ENCODE measurements around the gene ZDHHC14. TPM values are rescaled to one million over a fixed set of nuclear protein-coding genes. Genes with fewer than 3 reads are reported as not detected.
"Not testable (repeated sequence)": the region's sequence is repeated elsewhere in the genome, so short reads cannot be mapped to it uniquely, and the experiment has no call there.

ZDHHC14 gene
- total RNA-seq, 2 donors from 2014 or later: 8.8 to 11.6 TPM

GRCh38 chr6:157457787-157458186, 76.8 kb downstream of the ZDHHC14 start:
- ATAC-seq (no peak), DNase-seq (no peak)
- intact Hi-C loops (cut with DNase I, micrococcal nuclease): no loop called here

GRCh38 chr6:157459327-157459726, 78.3 kb downstream of the ZDHHC14 start:
- DNase-seq (no peak), ATAC-seq (no peak)
- intact Hi-C loops (cut with DNase I, micrococcal nuclease): no loop called here

GRCh38 chr6:157460182-157460999, 79.4 kb downstream of the ZDHHC14 start:
- ATAC-seq: no peak
- no peak for DNase-seq
- intact Hi-C loops (cut with DNase I, micrococcal nuclease): no loop called here

DNA sequence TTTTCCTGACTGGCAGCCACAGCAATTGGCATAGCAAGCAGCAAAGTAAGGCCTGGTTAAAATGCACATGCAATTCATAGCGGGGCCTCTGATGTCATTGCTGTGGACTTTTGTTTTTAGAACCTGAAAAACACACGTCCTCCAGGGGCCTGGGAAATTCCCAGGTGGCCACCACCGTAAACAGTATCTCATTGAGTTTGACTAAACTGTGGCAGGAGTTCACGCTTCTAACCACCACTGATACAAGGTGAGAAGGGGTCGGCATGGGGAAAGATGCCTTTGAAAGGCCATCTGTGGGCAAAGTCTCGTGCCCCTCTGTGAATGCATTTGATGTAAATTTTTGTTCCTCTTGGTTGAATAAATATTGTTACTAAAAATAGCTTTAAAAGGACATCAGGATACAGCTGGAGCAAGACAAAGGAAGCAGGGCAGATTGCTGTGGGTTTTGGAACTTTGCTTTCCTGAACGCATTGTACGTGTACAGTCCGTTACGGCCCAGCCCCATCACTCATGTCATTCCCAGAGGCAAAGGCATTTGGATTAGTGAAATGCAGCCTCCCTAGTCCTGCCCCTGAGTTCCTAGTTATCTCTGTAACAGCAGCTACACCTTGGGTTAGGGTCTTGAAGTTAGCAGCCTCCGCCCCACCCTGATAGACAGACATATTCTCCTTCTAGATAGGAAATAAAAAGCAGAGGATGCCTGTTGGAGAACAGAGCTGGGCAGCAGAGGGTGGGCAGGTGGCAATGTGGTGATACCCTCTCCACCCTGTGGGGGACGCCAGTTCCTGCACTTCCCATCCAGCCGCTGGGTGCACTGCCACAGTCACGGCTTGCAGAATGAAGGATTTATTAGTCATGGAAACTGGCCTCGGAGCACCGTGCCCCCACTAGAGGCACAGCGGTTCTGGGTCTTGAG, 80.3 kb downstream of the ZDHHC14 start:
- ATAC-seq: no peak
- no peak for DNase-seq
- intact Hi-C loops (cut with DNase I, micrococcal nuclease): no loop called here

- ATAC-seq: no peak
- no peak for DNase-seq
- intact Hi-C loops (cut with DNase I, micrococcal nuclease): no loop called here
These were observed 82.2 kb downstream of the ZDHHC14 start for GRCh38 chr6:157462956-157463742.

- DNase-seq; ATAC-seq; intact Hi-C loops (cut with DNase I, micrococcal nuclease): not testable (repeated sequence)
These were observed 82.7 kb downstream of the ZDHHC14 start for GRCh38 chr6:157463743-157464135.

DNA sequence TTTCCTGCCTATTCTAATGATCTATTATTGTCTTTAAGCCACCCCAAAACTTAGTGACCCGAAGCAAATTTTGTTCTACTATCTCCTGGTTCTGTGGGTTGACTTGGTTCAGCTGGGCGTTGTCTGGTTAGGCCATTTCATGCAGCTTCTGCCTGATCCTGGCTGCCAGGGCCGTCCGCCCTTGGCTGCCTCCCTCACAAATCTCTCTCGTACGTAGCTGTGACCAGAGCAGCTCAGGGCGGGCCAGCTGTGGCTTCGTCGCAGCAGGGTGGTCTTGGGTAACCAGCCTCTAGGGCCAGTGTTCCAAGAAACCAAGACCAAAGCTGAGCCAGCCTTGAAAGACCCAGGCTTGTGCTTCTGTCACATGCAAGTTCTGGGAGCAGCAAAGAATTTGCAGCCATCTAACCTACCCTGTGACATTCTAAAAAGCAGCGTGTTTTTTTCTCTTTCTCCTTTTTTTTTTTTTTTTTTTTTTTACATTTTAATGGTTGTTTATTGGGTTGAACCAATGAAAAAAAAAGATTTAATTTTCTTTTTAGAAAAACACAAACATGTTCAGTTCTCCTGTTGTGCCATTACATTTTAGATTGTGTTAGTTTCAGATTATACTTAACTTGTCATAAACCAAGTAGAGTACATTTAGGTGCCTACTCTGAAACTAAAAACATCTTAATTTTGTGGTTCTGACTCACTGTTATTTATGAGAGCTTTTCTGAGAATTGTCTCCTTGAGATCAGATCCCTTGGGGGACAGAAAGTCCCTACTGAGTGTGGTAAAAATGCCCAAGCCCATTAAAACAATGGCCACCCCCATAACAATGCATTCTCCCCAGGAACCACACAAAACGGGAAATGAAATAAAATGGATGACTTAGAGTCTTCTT, 83.9 kb downstream of the ZDHHC14 start:
- DNase-seq (no peak), ATAC-seq (no peak)
- intact Hi-C loops (cut with DNase I, micrococcal nuclease): no loop called here

GRCh38 chr6:157466342-157466648, 85.3 kb downstream of the ZDHHC14 start:
- DNase-seq: no peak
- intact Hi-C loops (cut with DNase I, micrococcal nuclease): no loop called here
- no peak for ATAC-seq

DNA sequence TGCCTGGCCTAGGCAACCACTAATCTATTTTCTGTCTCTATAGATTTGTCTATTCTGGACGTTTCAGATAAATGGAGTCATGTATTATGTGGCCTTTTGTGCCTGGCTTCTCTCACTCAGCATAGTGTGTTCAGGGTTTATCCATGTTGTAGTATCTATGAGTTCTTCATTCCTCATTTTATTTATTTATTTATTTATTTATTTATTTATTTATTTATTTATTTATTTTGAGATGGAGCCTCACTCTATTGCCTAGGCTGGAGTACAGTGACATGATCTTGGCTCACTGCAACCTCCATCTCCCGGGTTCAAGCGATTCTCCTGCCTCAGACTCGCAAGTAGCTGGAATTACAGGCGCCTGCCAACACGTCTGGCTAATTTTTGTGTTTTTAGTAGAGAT, 86.3 kb downstream of the ZDHHC14 start:
- DNase-seq; ATAC-seq; intact Hi-C loops (cut with DNase I, micrococcal nuclease): not testable (repeated sequence)

DNA sequence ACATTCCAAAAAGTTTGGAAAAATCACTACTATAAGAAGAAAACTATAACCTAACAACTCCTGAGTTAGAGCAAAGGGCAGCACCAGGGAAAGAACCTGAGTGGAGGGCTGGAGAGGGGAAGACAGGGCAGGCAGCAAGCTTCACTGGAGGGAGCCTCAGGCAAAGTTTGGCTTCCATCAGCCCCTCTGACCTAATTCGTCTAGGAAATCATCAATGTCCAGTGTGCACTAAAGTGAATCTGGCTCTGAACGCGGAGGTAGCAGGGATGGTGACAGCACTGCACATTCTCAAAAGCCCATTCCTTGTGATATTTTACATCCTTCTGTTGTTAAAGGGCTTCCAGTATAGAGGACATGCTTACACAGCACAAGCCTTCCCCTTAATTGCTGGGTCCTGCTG, 87.1 kb downstream of the ZDHHC14 start:
- intact Hi-C loops (cut with DNase I, micrococcal nuclease): no loop called here
- DNase-seq: no peak
- no peak for ATAC-seq

GRCh38 chr6:157468574-157468973, 87.6 kb downstream of the ZDHHC14 start:
- ATAC-seq (no peak), DNase-seq (no peak)
- intact Hi-C loops (cut with DNase I, micrococcal nuclease): no loop called here

- DNase-seq (no peak), ATAC-seq (no peak)
- intact Hi-C loops (cut with DNase I, micrococcal nuclease): no loop called here
These were observed 88.4 kb downstream of the ZDHHC14 start for GRCh38 chr6:157469378-157469777.

DNA sequence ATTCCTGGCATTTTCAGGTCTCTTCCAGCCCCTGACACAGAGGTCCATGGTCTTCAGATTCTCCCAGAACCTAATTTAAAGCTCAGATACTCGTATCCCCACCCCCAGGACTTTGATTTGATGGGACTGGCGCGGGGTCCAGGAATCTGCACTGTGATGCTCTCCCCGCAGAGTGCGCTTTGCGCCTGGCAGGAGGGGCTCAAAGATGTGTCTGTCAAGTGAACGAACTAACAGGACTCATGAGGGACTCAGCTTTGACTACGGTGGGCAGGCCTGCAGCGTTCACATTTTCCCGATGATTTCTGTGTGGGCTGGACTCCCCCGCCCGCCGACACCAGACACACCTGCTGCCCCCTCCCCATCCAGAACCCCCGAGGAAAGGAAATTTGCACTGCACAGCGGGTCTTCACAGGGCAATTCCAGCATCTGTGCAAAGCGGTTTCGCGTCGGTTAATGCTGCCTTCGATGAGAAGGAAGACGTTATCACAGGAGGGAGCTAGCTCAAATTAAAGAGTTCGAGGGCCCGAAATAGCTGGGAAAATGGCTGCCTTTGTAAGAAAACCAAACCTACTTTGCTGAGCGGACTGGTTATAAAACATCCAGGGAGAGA, 90.2 kb downstream of the ZDHHC14 start:
- intact Hi-C loops (cut with DNase I, micrococcal nuclease): no loop called here
- DNase-seq (no peak), ATAC-seq (no peak)

DNA sequence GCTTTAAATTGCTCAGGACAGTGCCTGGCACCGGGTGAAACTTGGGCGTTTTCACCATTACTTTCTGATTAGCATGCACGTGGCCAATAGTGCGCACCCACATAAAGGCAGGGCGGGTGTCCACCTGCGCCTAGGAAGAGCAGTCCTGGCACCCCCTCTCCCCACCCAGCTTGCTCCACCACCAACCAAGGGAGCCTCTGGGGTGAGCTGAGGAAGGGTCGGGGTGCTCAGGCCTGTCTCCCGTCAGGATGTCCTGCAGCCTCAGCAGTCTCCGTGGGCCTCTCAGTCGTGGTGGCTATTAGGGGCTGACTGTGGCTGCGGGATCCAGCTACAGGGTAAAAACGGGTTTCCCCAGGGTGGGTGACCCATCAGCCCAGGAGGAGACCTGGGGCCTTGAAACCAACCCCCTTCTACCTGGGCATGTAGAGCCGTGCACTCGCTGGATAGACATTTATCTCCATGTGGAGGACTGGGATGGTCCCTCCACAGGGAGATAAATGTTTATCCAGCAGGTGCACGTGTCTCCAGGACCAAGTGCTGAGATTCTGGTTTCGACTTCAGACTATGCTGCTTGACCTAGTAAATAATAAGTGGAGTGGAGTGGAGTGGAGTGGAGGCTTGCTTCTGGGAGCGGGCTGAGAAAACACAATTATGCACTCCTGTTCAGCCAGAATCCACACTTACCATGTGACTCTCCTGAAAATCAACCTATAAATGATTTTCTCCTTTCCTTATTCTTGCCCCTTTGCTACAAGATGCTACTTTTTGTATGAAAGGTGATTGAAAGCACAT, 91.1 kb downstream of the ZDHHC14 start:
- ATAC-seq (no peak), DNase-seq (no peak)
- intact Hi-C loops (cut with DNase I, micrococcal nuclease): no loop called here

DNA sequence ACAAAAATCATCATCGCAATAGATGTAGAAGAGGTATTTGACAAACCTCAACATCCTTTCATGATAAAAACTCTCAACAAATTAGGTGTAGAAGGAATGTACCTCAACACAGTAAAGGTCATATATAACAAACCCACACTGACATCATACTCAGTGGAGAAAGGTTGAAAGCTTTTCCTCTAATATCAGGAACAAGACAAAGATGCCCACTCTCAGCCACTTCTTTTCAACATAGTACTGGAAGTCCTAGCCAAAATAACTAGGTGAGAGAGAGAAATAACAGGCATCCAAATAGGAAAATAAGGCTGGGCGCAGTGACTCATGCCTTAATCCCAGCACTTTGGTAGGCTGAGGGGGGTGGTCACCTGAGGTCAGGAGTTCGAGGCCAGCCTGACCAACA, 95.8 kb downstream of the ZDHHC14 start:
- ATAC-seq (no peak), DNase-seq (no peak)
- intact Hi-C loops (cut with DNase I, micrococcal nuclease): no loop called here

- DNase-seq (no peak), ATAC-seq (no peak)
- intact Hi-C loops (cut with DNase I, micrococcal nuclease): no loop called here
These were observed 97.9 kb downstream of the ZDHHC14 start for GRCh38 chr6:157478926-157479325.
